Measurements from ENCODE around the gene ANKRD40. TPM values are rescaled to one million over a fixed set of nuclear protein-coding genes. Genes with fewer than 3 reads are reported as not detected.

The ANKRD40 gene
- total RNA-seq, 1 donor from 2014 or later: 47.6 TPM

- intact Hi-C loops (cut with DNase I): no loop called here
- no peak for DNase-seq (ENCODE audit: low spot score)
Measured at GRCh38 chr17:50660042-50660886, 47.5 kb downstream of the ANKRD40 start.

GRCh38 chr17:50659179-50659578, 48.5 kb downstream of the ANKRD40 start:
- intact Hi-C loops (cut with DNase I): no loop called here
- no peak for DNase-seq (ENCODE audit: low spot score)

- intact Hi-C loops (cut with DNase I): no loop called here
Measured at GRCh38 chr17:50658616-50659015, 49.1 kb downstream of the ANKRD40 start.

GRCh38 chr17:50657627-50658026, 50.1 kb downstream of the ANKRD40 start:
- intact Hi-C loops (cut with DNase I): no loop called here
- no peak for DNase-seq (ENCODE audit: low spot score)

More at GRCh38 chr17:50658616-50659015, 49.1 kb downstream of the ANKRD40 start:
- no peak for DNase-seq (ENCODE audit: low spot score)

GRCh38 chr17:50657054-50657453, 50.7 kb downstream of the ANKRD40 start:
- DNase-seq (ENCODE audit: low spot score): no peak
- intact Hi-C loops (cut with DNase I): no loop called here

GRCh38 chr17:50656509-50656908, 51.2 kb downstream of the ANKRD40 start:
- intact Hi-C loops (cut with DNase I): no loop called here
- no peak for DNase-seq (ENCODE audit: low spot score)

- DNase-seq (ENCODE audit: low spot score): no peak
- intact Hi-C loops (cut with DNase I): no loop called here
Measured at GRCh38 chr17:50653738-50654137, 54.0 kb downstream of the ANKRD40 start.

GRCh38 chr17:50651661-50652060, 56.1 kb downstream of the ANKRD40 start:
- DNase-seq (ENCODE audit: low spot score): no peak
- intact Hi-C loops (cut with DNase I): no loop called here

- intact Hi-C loops (cut with DNase I): no loop called here
- DNase-seq (ENCODE audit: low spot score): no peak
Measured at GRCh38 chr17:50649042-50649908, 58.4 kb downstream of the ANKRD40 start.

GRCh38 chr17:50647187-50647586, 60.5 kb downstream of the ANKRD40 start:
- no peak for DNase-seq (ENCODE audit: low spot score)

GRCh38 chr17:50645748-50646682, 61.7 kb downstream of the ANKRD40 start:
- DNase-seq (ENCODE audit: low spot score): no peak
- intact Hi-C loops (cut with DNase I): no loop called here

More at GRCh38 chr17:50647187-50647586, 60.5 kb downstream of the ANKRD40 start:
- intact Hi-C loops (cut with DNase I): no loop called here

Other genes starting within 250 kb of the ANKRD40 start
- 0.30 TPM for gene CHAD, start 239.0 kb downstream of the ANKRD40 start, total RNA-seq
- gene RSAD1, start 229.1 kb downstream of the ANKRD40 start, total RNA-seq: 35.4 TPM
- 0.13 TPM for gene MYCBPAP, start 199.5 kb downstream of the ANKRD40 start, total RNA-seq
- gene EPN3, start 175.2 kb downstream of the ANKRD40 start, total RNA-seq: 8.5 TPM
- 51.9 TPM for gene SPATA20, start 160.7 kb downstream of the ANKRD40 start, total RNA-seq
- gene CACNA1G, start 147.2 kb downstream of the ANKRD40 start, total RNA-seq: 0.13 TPM
- 1.9 TPM for gene ABCC3, start 73.0 kb downstream of the ANKRD40 start, total RNA-seq
- 78.5 TPM for gene LUC7L3, start 11.7 kb upstream of the ANKRD40 start, total RNA-seq
- not detected for gene ANKRD40CL, start 59.6 kb upstream of the ANKRD40 start, total RNA-seq
- 0.19 TPM for gene WFIKKN2, start 127.7 kb upstream of the ANKRD40 start, total RNA-seq
- gene TOB1, start 158.4 kb upstream of the ANKRD40 start, total RNA-seq: 71.1 TPM

Data from cardiac septum (tissue), 1 donor.